ENCODE data around the gene KCNMB2.

KCNMB2 gene

DNA sequence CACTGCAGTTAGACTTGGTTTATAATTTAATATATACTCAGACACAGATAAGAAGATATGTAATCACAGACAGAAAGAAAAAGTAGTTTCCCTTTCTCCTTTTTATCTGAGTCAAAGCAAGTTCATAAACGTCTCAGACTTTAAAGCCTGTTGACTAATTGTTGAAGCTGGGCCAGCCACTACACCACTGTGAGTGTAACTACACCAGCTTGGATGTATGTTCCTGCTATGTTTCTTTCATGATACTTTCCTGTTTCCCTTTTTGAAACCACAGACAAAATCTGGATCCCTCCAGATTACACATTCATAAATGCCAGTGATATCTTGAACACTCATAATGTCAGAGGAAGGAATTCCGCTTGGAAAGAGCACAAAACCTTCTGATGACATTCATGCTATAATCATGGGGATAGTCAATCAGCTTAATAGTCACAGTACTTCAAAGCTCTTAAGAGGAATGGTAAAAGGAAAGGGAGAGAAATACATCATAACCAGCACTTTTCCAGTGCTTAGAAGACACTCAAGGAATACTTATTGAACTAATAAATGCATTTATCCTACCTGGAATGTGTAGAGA, 32.0 kb downstream of the KCNMB2 start:
- no peaks in the 10 kb centered on the region for H3K9me3 ChIP-seq (ENCODE audit: insufficient read depth, low read length, severe bottlenecking)
- H3K36me3 ChIP-seq (ENCODE audit: insufficient read depth, low read length): no peaks in the 10 kb centered on the region
- no peak overlapping the region for H3K27ac ChIP-seq (ENCODE audit: low read length)
- no peak overlapping the region for H3K9ac ChIP-seq (ENCODE audit: low read depth, low read length)
- no peak for DNase-seq
- H3K4me3 ChIP-seq (ENCODE audit: low read depth in 1 of 2, low read length in 2 of 2): no peak overlapping the region
- no peak for TF ChIP-seq EZH2 (IDR thresholded peaks at IDR 0.05; ENCODE audit: borderline replicate concordance, low read depth, low read length, severe bottlenecking)
- TF ChIP-seq, protein P1, sequence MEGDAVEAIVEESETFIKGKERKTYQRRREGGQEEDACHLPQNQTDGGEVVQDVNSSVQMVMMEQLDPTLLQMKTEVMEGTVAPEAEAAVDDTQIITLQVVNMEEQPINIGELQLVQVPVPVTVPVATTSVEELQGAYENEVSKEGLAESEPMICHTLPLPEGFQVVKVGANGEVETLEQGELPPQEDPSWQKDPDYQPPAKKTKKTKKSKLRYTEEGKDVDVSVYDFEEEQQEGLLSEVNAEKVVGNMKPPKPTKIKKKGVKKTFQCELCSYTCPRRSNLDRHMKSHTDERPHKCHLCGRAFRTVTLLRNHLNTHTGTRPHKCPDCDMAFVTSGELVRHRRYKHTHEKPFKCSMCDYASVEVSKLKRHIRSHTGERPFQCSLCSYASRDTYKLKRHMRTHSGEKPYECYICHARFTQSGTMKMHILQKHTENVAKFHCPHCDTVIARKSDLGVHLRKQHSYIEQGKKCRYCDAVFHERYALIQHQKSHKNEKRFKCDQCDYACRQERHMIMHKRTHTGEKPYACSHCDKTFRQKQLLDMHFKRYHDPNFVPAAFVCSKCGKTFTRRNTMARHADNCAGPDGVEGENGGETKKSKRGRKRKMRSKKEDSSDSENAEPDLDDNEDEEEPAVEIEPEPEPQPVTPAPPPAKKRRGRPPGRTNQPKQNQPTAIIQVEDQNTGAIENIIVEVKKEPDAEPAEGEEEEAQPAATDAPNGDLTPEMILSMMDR (IDR thresholded peaks at IDR 0.05; ENCODE audit: borderline replicate concordance, extremely low read depth, low read length, poor library complexity, severe bottlenecking): no peak
- H3K4me2 ChIP-seq (ENCODE audit: insufficient read depth, low read length): no peak overlapping the region
- H2AFZ ChIP-seq (ENCODE audit: low read depth, low read length): no peak overlapping the region
- no peaks in the 10 kb centered on the region for H4K20me1 ChIP-seq (ENCODE audit: insufficient read depth, low read length)
- H3K79me2 ChIP-seq (ENCODE audit: insufficient read depth, low read length): no peaks in the 10 kb centered on the region
- no peaks in the 10 kb centered on the region for H3K27me3 ChIP-seq (ENCODE audit: insufficient read depth, low read length, poor library complexity)
- ATAC-seq (ENCODE audit: insufficient read depth, low read depth): no peak
- H3K4me1 ChIP-seq (ENCODE audit: insufficient read depth, low read length): no peaks in the 10 kb centered on the region

DNA sequence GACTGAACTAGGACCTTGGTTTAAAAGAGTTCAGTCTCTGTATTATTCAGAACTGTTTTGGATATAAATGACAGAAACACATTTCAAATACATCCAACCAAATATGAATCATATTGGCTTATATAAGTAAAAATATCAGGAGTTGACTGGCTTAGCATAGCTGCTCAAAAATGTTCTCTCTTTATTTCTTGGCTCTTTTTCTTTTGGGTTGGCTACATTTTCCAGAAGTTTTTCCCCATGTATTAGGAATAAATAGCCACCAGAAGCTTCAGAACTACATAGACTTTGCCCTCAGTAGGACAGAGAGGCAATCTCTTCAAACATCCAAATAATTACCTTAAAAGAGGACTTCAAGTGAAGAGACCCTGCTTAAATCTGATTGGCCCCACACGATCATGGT, 32.7 kb downstream of the KCNMB2 start:
- no peaks in the 10 kb centered on the region for H3K36me3 ChIP-seq (ENCODE audit: insufficient read depth, low read length)
- H2AFZ ChIP-seq (ENCODE audit: low read depth, low read length): no peak overlapping the region
- no peaks in the 10 kb centered on the region for H3K9me3 ChIP-seq (ENCODE audit: insufficient read depth, low read length, severe bottlenecking)
- no peaks in the 10 kb centered on the region for H3K79me2 ChIP-seq (ENCODE audit: insufficient read depth, low read length)
- H3K4me2 ChIP-seq (ENCODE audit: insufficient read depth, low read length): no peak overlapping the region
- ATAC-seq (ENCODE audit: insufficient read depth, low read depth) (no peak), DNase-seq (no peak)
- TF ChIP-seq, protein P1 (IDR thresholded peaks at IDR 0.05; ENCODE audit: borderline replicate concordance, extremely low read depth, low read length, poor library complexity, severe bottlenecking): no peak
- no peak for TF ChIP-seq EZH2 (IDR thresholded peaks at IDR 0.05; ENCODE audit: borderline replicate concordance, low read depth, low read length, severe bottlenecking)
- H3K27ac ChIP-seq (ENCODE audit: low read length): no peak overlapping the region
- no peaks in the 10 kb centered on the region for H3K4me1 ChIP-seq (ENCODE audit: insufficient read depth, low read length)
- no peaks in the 10 kb centered on the region for H3K27me3 ChIP-seq (ENCODE audit: insufficient read depth, low read length, poor library complexity)
- H4K20me1 ChIP-seq (ENCODE audit: insufficient read depth, low read length): no peaks in the 10 kb centered on the region
- no peak overlapping the region for H3K4me3 ChIP-seq (ENCODE audit: low read depth in 1 of 2, low read length in 2 of 2)
- H3K9ac ChIP-seq (ENCODE audit: low read depth, low read length): no peak overlapping the region

DNA sequence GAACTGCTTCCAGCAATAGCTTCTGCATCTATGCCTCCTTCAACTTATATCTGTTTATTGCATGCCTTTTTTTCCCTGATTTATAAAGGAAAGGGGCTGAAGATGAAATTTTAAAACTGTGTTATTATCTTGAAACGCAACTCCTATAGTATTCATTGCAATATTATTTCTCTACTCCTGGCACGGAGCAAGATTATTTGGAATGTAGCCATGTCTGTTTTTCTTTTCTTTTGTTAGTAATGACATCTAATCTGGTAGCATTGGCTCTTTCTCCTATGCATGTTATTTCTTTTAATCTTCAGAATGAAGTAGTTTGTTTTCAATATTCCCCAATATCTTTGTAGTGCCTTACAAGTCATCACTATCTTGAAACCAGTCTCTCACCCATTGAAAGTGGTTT, 33.6 kb downstream of the KCNMB2 start:
- no peak for TF ChIP-seq EZH2 (IDR thresholded peaks at IDR 0.05; ENCODE audit: borderline replicate concordance, low read depth, low read length, severe bottlenecking)
- TF ChIP-seq, protein P1 (IDR thresholded peaks at IDR 0.05; ENCODE audit: borderline replicate concordance, extremely low read depth, low read length, poor library complexity, severe bottlenecking): no peak
- H3K9me3 ChIP-seq (ENCODE audit: insufficient read depth, low read length, severe bottlenecking): no peaks in the 10 kb centered on the region
- ATAC-seq (ENCODE audit: insufficient read depth, low read depth) (no peak), DNase-seq (no peak)
- no peak overlapping the region for H2AFZ ChIP-seq (ENCODE audit: low read depth, low read length)
- H3K9ac ChIP-seq (ENCODE audit: low read depth, low read length): no peak overlapping the region
- H4K20me1 ChIP-seq (ENCODE audit: insufficient read depth, low read length): no peaks in the 10 kb centered on the region
- no peak overlapping the region for H3K27ac ChIP-seq (ENCODE audit: low read length)
- H3K36me3 ChIP-seq (ENCODE audit: insufficient read depth, low read length): no peaks in the 10 kb centered on the region
- H3K4me3 ChIP-seq (ENCODE audit: low read depth in 1 of 2, low read length in 2 of 2): no peak overlapping the region
- H3K79me2 ChIP-seq (ENCODE audit: insufficient read depth, low read length): no peaks in the 10 kb centered on the region
- no peaks in the 10 kb centered on the region for H3K27me3 ChIP-seq (ENCODE audit: insufficient read depth, low read length, poor library complexity)
- H3K4me1 ChIP-seq (ENCODE audit: insufficient read depth, low read length): no peaks in the 10 kb centered on the region
- H3K4me2 ChIP-seq (ENCODE audit: insufficient read depth, low read length): no peak overlapping the region

Measured in DND-41 (cell line).